GM18858 (cell line): ENCODE results near the gene SLC1A2.

Experiments
- ATAC-seq: cut with Tn5 transposase; IDR thresholded peaks from one replicate; pipeline ENCODE4 v1.9.1; 2021; ENCODE audit not compliant: unreplicated experiment

The SLC1A2 gene

GRCh38 chr11:35305670-35306382 is 113.5 kb downstream of the SLC1A2 start:
- ATAC-seq: no peak

- ATAC-seq: no peak
These were observed 114.4 kb downstream of the SLC1A2 start for GRCh38 chr11:35304900-35305460.

- ATAC-seq: no peak
These were observed 115.0 kb downstream of the SLC1A2 start for GRCh38 chr11:35304386-35304775.

GRCh38 chr11:35303596-35304385 is 115.6 kb downstream of the SLC1A2 start:
- no peak for ATAC-seq

GRCh38 chr11:35302398-35302797 is 117.0 kb downstream of the SLC1A2 start:
- no peak for ATAC-seq

GRCh38 chr11:35298369-35298768 is 121.0 kb downstream of the SLC1A2 start:
- no peak for ATAC-seq

- no peak for ATAC-seq
These were observed 123.6 kb downstream of the SLC1A2 start for GRCh38 chr11:35295751-35296150.

GRCh38 chr11:35293699-35294098 is 125.7 kb downstream of the SLC1A2 start:
- no peak for ATAC-seq

- ATAC-seq: no peak
These were observed 126.3 kb downstream of the SLC1A2 start for GRCh38 chr11:35293035-35293434.

GRCh38 chr11:35292279-35292678 is 127.1 kb downstream of the SLC1A2 start:
- no peak for ATAC-seq

GRCh38 chr11:35290876-35291275 is 128.5 kb downstream of the SLC1A2 start:
- ATAC-seq: no peak

GRCh38 chr11:35289821-35290220 is 129.5 kb downstream of the SLC1A2 start:
- ATAC-seq: no peak

- no peak for ATAC-seq
These were observed 130.4 kb downstream of the SLC1A2 start for GRCh38 chr11:35288817-35289541.

GRCh38 chr11:35288309-35288708 is 131.0 kb downstream of the SLC1A2 start:
- ATAC-seq: no peak

- ATAC-seq: no peak
These were observed 131.9 kb downstream of the SLC1A2 start for GRCh38 chr11:35287344-35287890.

GRCh38 chr11:35286126-35286525 is 133.2 kb downstream of the SLC1A2 start:
- no peak for ATAC-seq

- ATAC-seq: no peak
These were observed 133.9 kb downstream of the SLC1A2 start for GRCh38 chr11:35285471-35285870.

- no peak for ATAC-seq
These were observed 137.0 kb downstream of the SLC1A2 start for GRCh38 chr11:35282221-35282882.

GRCh38 chr11:35281169-35281688 is 138.1 kb downstream of the SLC1A2 start:
- no peak for ATAC-seq

GRCh38 chr11:35280727-35281126 is 138.6 kb downstream of the SLC1A2 start:
- ATAC-seq: no peak
